Measurements from ENCODE around the gene BEND3. TPM values are rescaled to one million over a fixed set of nuclear protein-coding genes. Genes with fewer than 3 reads are reported as not detected.

The BEND3 gene
- total and polyA plus RNA-seq, 7 donors, result 0.60 to 2.8 (median 1.1) TPM

DNA sequence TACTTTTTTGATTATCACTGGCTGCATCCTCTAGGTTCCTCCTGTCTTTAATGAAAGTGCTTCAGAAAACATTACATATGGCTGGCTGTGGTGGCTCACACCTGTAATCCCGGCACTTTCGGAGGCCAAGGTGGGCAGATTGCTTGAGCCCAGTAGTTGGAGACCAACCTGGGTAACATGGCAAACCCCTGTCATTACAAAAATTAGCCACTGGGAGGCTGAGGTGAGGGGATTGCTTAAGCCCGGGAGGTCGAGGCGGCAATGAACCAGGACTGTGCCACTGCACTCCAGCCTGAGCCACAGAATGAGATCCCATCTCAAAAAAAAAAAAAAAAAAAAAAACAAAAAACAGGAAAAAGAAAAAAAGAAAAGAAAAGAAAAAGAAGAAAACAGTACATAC is 35.3 kb downstream of the BEND3 start:
- no peak overlapping the region for H3K27ac ChIP-seq
- WGBS, 2 donors, result 81 to 87% methylated on average over 5 of the region's 5 CpGs
- H3K4me3 ChIP-seq, result no peak overlapping the region
- H3K36me3 ChIP-seq, result peaks cover 0 to 3% (median 0%) of the 10 kb centered on the region in 4 donors
- H3K27me3 ChIP-seq, result no peaks in the 10 kb centered on the region
- no peaks in the 10 kb centered on the region for H3K9me3 ChIP-seq
- intact Hi-C loops (cut with DNase I), result no loop called here
- TF ChIP-seq EP300 (IDR thresholded peaks at IDR 0.05) (no peak), POLR2A (IDR thresholded peaks at IDR 0.05) (no peak), POLR2AphosphoS5 (IDR thresholded peaks at IDR 0.05) (no peak)
- TF ChIP-seq, protein P1, sequence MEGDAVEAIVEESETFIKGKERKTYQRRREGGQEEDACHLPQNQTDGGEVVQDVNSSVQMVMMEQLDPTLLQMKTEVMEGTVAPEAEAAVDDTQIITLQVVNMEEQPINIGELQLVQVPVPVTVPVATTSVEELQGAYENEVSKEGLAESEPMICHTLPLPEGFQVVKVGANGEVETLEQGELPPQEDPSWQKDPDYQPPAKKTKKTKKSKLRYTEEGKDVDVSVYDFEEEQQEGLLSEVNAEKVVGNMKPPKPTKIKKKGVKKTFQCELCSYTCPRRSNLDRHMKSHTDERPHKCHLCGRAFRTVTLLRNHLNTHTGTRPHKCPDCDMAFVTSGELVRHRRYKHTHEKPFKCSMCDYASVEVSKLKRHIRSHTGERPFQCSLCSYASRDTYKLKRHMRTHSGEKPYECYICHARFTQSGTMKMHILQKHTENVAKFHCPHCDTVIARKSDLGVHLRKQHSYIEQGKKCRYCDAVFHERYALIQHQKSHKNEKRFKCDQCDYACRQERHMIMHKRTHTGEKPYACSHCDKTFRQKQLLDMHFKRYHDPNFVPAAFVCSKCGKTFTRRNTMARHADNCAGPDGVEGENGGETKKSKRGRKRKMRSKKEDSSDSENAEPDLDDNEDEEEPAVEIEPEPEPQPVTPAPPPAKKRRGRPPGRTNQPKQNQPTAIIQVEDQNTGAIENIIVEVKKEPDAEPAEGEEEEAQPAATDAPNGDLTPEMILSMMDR (IDR thresholded peaks at IDR 0.05), result no peak
- no peaks in the 10 kb centered on the region for H3K4me1 ChIP-seq
- DNase-seq, result peak; percentile 46

DNA sequence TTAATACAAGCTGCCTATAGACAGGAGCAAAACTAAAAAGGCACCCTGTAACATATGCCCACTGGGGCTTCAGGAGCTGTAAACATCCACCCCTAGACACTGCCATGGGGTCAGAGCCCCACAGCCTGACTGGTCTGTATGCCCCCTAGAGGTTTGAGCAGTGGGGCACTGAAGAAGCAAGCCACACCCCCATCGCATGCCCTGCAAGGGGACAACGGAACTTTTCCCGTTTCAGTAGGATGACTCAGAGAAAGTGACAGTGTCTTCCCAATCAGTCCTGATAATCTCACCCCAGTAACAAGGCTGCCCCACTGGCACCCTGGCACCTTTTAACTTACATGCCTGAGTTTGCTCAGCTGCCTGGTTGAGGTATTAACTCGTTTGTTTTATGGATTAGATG is 35.9 kb downstream of the BEND3 start:
- intact Hi-C loops (cut with DNase I), result no loop called here
- WGBS, 2 donors, result 43 to 65% methylated on average over 4 of the region's 4 CpGs

DNA sequence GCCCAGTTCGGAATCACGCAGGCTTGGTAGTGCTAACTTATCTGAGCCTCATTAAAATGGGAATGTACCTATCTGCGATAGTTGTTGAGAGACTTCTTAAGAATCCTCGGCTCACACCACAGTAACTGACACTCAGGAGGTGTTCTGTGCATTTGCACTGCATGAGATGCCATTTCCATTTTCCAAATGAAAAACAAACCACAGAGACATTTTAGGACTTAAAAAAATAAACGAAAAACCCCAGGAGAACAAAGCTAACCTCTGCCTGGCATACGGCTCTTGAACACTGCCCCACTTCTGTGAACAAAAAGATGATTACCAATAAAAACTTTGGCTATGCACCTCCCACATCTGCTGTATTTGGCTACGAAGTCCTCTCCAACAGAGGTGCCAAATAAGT is 37.6 kb downstream of the BEND3 start:
- Histone ChIP-seq H3K36me3 (no peaks in the 10 kb centered on the region), H3K9me3 (no peaks in the 10 kb centered on the region), H3K4me3 (no peak overlapping the region), H3K27ac (no peak overlapping the region), H3K27me3 (no peaks in the 10 kb centered on the region), H3K4me1 (no peaks in the 10 kb centered on the region)
- intact Hi-C loops (cut with DNase I), result no loop called here
- peak; percentile 4 for DNase-seq
- WGBS, 2 donors, result 72 to 86% methylated on average over 7 of the region's 7 CpGs
- TF ChIP-seq POLR2A (IDR thresholded peaks at IDR 0.05), result no peak
- TF ChIP-seq POLR2AphosphoS5 (IDR thresholded peaks at IDR 0.05), result no peak
- TF ChIP-seq, protein P1 (IDR thresholded peaks at IDR 0.05), result no peak
- no peak for TF ChIP-seq EP300 (IDR thresholded peaks at IDR 0.05)

More for the DNA sequence above, 35.9 kb downstream of the BEND3 start:
- no peak for TF ChIP-seq EP300 (IDR thresholded peaks at IDR 0.05)
- Histone ChIP-seq H3K27ac (no peak overlapping the region), H3K4me3 (no peak overlapping the region), H3K27me3 (no peaks in the 10 kb centered on the region), H3K36me3 (no peaks in the 10 kb centered on the region), H3K9me3 (no peaks in the 10 kb centered on the region), H3K4me1 (no peaks in the 10 kb centered on the region)
- peak; percentile 19 for DNase-seq

DNA sequence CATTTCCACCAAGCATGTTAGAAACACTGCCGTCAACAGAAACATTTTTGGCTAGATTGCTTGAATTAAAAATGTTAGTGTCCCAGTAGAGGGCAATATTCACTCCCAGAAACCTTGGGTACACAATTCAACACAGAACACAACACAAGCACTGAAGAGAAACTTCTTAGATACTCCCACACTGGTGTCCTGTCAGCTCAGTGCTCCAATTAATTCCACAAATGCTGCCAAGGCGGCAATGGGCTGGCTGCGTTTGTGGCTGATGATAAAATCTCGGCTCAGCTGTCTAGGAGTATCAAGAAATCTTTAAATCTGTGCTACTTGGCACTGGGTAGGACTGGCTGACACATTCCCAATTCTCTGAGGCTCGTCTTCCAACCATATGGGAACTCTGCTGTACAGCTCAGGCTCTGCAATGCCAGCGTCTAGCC is 39.3 kb downstream of the BEND3 start:
- no peak overlapping the region for H3K4me3 ChIP-seq
- H3K27me3 ChIP-seq, result no peaks in the 10 kb centered on the region
- intact Hi-C loops (cut with DNase I), result no loop called here
- H3K27ac ChIP-seq, result no peak overlapping the region
- H3K36me3 ChIP-seq, result no peaks in the 10 kb centered on the region
- WGBS, 2 donors, result 66 to 82% methylated on average over 6 of the region's 6 CpGs
- H3K9me3 ChIP-seq, result no peaks in the 10 kb centered on the region
- TF ChIP-seq EP300 (IDR thresholded peaks at IDR 0.05), result no peak
- TF ChIP-seq POLR2AphosphoS5 (IDR thresholded peaks at IDR 0.05), result no peak
- TF ChIP-seq POLR2A (IDR thresholded peaks at IDR 0.05), result no peak
- TF ChIP-seq, protein P1 (IDR thresholded peaks at IDR 0.05), result no peak
- no peaks in the 10 kb centered on the region for H3K4me1 ChIP-seq
- DNase-seq, result peak; percentile 40

DNA sequence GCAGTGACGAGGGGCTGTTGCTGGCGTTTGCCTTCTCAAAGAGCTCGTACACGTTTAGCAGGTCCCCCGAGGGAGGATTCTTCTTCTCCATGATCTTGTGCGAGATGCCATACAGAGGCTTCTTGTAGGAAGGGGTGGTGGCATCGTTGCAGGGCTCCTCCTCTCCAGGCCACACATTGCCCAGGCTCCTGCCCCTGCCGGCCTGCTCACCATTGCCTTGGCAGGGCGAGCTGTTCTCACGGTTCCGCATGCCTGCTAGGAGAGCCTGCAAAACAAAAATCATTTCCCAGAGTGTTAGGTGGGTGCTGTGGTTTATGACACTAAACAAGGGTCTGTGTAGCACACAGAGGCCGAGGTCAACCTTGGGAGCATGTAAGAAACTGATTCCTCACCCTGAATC is 44.6 kb downstream of the BEND3 start:
- Histone ChIP-seq H3K36me3 (peaks cover 0 to 9% (median 0%) of the 10 kb centered on the region in 4 donors), H3K4me1 (no peaks in the 10 kb centered on the region), H3K4me3 (no peak overlapping the region), H3K9me3 (no peaks in the 10 kb centered on the region), H3K27me3 (no peaks in the 10 kb centered on the region), H3K27ac (no peak overlapping the region)
- TF ChIP-seq POLR2AphosphoS5 (IDR thresholded peaks at IDR 0.05) (no peak), POLR2A (IDR thresholded peaks at IDR 0.05) (no peak)
- TF ChIP-seq, protein P1 (IDR thresholded peaks at IDR 0.05), result no peak
- WGBS, 2 donors, result 93% methylated on average over 12 of the region's 12 CpGs
- DNase-seq, result no peak
- intact Hi-C loops (cut with DNase I), result no loop called here

Measured in sigmoid colon (tissue), 7 donors.